Measurements from ENCODE around the gene FRMD1. TPM values are rescaled to one million over a fixed set of nuclear protein-coding genes. Genes with fewer than 3 reads are reported as not detected.

FRMD1 gene
- total and polyA plus RNA-seq, 2 of the 8 experiments (the other 6 are each of a cell fraction or from before 2014, with no cell fraction given): 0.36 TPM; not detected in 1

- no peak for TF ChIP-seq NRF1 (IDR thresholded peaks at IDR 0.05; ENCODE audit: low read depth, low read length)
Measured at GRCh38 chr6:168017629-168018028, 61.4 kb downstream of the FRMD1 start (continued).
